Coronary artery (tissue), 2 donors: ENCODE data around the gene ZFYVE9.

Experiments
- DNase-seq: peaks from one replicate; pipeline ENCODE4 v3.0.0-alpha.2; 2017; ENCODE audit warnings: low spot score
- H3K27ac ChIP-seq, 2 donors: fragments of 200-600 bp; sonication (generic); one replicate each; pipeline ENCODE4 v1.5.1; 2016 to 2019
- H3K4me3 ChIP-seq: fragments of 200-600 bp; sonication (generic); 2 replicates; pipeline ENCODE4 v1.5.1; 2016; ENCODE audit warnings: mild to moderate bottlenecking, moderate library complexity
- TF ChIP-seq, protein P1 (sequence below): fragments of 200-600 bp; sonication (generic); IDR thresholded peaks from one replicate; pipeline ENCODE4 v1.5.1; 2019; ENCODE audit warnings: antibody characterized with exemption

The ZFYVE9 gene

DNA sequence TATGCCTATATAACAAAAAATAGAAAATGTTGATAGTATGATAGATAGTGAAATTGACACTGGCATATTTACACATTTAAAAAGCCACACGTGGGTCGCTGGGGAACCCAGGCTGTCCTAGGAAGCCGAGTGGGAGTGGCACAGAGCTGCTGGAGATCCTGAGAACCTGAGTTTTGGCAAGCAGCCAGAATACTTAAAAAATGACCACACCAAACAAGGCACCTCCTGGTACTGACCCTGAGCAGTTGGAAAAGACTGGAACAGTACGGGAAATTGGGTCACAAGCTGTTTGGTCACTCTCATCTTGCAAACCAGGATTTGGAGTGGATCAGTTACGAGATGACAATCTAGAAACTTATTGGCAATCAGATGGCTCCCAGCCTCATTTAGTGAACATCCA, 111.5 kb downstream of the ZFYVE9 start:
- Histone ChIP-seq H3K4me3 (no peak overlapping the region), H3K27ac (no peak overlapping the region)
- no peak for DNase-seq
- TF ChIP-seq, protein P1, sequence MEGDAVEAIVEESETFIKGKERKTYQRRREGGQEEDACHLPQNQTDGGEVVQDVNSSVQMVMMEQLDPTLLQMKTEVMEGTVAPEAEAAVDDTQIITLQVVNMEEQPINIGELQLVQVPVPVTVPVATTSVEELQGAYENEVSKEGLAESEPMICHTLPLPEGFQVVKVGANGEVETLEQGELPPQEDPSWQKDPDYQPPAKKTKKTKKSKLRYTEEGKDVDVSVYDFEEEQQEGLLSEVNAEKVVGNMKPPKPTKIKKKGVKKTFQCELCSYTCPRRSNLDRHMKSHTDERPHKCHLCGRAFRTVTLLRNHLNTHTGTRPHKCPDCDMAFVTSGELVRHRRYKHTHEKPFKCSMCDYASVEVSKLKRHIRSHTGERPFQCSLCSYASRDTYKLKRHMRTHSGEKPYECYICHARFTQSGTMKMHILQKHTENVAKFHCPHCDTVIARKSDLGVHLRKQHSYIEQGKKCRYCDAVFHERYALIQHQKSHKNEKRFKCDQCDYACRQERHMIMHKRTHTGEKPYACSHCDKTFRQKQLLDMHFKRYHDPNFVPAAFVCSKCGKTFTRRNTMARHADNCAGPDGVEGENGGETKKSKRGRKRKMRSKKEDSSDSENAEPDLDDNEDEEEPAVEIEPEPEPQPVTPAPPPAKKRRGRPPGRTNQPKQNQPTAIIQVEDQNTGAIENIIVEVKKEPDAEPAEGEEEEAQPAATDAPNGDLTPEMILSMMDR: no peak

DNA sequence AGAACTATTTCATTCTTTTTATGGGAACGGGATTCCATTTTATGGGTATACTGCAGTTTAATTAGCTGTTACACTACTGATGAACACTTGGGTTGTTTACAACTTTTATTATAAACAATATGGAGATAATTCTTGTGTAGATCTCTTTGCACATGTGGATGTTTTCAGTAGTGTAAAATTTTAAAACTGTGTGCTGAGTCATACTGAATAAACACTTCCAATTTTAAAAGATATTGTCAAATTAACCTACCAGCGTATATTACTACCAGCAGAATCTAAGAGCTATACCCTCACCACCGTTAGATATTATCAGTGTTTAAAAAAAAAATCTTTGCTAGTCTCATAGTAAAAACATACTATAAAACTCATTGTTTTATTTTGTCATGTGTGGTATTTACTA, 118.0 kb downstream of the ZFYVE9 start:
- DNase-seq: no peak
- TF ChIP-seq, protein P1: no peak
- no peak overlapping the region for H3K27ac ChIP-seq
- H3K4me3 ChIP-seq: no peak overlapping the region

DNA sequence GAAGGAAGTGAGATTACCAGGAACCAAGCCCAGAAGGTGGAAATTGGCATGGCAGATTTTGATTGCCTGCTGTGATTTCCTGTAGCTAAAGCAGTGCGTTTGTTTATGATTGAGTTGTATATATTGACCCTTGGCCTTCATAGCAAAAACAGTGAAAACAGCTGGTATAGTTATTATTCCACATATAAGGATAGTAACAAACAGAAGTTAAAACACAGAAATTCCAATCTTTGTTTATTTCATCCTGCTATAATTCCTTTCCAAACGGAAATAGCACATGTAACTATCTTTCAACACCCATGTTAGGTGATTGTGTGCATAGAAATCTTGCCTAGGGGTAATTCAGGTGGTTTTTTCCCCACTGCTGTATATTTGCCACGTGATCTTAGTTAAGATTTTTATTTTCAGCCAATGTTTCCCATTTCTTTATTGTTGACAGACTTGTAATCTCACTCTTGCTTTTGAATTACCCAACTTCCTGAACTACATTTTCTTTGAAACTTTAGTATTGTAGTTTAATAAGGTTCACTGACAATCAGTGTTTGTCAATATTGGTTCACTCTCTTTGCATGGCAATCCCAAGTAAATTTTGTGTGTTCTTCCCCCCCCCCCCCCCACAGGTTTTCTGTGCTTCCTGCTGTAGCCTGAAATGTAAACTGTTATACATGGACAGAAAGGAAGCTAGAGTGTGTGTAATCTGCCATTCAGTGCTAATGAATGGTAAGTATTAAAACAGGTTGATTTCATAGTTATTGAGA, 121.4 kb downstream of the ZFYVE9 start:
- H3K27ac ChIP-seq: no peak overlapping the region
- TF ChIP-seq, protein P1: no peak
- DNase-seq: no peak
- no peak overlapping the region for H3K4me3 ChIP-seq

DNA sequence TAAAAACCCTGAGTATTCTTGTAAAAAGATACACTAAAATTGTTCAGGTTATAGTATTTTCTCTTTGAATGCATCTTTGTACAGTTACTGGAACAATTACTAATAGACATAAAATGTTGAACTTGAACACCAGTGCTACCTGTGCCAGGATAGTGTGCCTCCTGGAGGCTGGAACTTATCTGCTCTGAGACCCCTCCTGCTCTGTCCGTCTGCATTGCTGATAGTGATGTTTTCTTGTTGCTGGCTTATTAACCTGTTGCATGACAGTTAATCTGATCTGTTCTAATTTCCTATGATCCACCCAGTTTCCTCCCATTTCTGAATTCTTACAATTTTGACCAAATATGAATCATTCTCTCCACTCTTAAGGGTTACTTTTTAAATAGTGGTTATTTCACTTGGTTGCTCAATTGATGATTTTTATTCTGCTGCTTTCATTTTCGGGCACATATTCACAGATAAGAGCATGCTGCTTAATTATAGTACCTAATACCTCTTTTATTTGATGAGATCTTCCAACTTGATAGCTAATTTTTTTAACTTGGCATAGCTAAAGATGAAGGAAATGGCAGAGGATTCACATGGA, 122.7 kb downstream of the ZFYVE9 start:
- TF ChIP-seq, protein P1: no peak
- DNase-seq: no peak
- Histone ChIP-seq H3K4me3 (no peak overlapping the region), H3K27ac (no peak overlapping the region)

DNA sequence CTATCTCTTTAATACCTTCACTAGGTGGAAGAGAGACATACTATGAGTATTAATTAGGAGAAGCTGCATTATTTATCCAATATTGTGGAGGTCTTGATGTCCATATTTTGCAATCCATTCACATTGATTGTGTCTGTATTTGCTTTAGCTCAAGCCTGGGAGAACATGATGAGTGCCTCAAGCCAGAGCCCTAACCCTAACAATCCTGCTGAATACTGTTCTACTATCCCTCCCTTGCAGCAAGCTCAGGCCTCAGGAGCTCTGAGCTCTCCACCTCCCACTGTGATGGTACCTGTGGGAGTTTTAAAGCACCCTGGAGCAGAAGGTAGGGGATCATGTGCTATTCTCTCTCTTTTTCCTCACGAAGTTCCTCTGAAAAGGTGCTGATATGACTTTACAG, 124.6 kb downstream of the ZFYVE9 start:
- Histone ChIP-seq H3K27ac (no peak overlapping the region), H3K4me3 (no peak overlapping the region)
- no peak for DNase-seq
- TF ChIP-seq, protein P1: no peak

DNA sequence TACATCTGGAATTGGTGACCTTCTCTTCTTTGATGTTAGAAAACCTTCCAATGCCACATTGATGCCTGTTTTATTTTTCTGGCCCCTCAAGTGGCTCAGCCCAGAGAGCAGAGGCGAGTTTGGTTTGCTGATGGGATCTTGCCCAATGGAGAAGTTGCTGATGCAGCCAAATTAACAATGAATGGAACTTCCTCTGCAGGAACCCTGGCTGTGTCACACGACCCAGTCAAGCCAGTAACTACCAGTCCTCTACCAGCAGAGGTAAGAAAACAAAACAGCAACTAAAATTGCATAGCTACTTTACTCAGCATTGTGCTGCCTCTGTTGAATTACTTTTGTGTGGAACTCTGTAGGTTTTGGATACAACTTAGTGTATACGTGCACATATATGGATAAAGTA, 126.5 kb downstream of the ZFYVE9 start:
- TF ChIP-seq, protein P1: no peak
- DNase-seq: no peak
- Histone ChIP-seq H3K4me3 (no peak overlapping the region), H3K27ac (no peak overlapping the region)

DNA sequence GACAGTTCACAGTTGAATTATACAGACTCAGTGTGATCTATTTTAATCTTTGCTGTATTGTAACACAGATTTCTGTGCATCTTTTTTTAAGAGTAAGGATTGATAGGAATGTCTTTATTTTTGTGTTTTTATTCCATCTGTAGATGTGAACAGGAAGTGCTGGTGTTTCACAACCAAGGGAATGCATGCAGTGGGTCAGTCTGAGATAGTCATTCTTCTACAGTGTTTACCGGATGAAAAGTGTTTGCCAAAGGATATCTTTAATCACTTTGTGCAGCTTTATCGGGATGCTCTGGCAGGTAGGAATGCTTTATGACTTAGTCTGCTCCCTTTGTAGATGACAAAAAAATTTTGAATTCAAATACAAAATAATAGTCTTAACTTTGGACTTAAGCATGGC, 139.6 kb downstream of the ZFYVE9 start:
- TF ChIP-seq, protein P1: no peak
- Histone ChIP-seq H3K27ac (no peak overlapping the region), H3K4me3 (no peak overlapping the region)
- no peak for DNase-seq
